ENCODE data around the gene PAPPA2. TPM values are rescaled to one million over a fixed set of nuclear protein-coding genes. Genes with fewer than 3 reads are reported as not detected.

The PAPPA2 gene
- total RNA-seq, 1 donor from 2014 or later, result under 0.01 TPM

GRCh38 chr1:176692431-176692830, 229.5 kb downstream of the PAPPA2 start:
- DNase-seq (ENCODE audit: low read depth in 2 of 2), result no peak

GRCh38 chr1:176692988-176693696, 230.2 kb downstream of the PAPPA2 start:
- DNase-seq (ENCODE audit: low read depth in 2 of 2), result no peak

- DNase-seq (ENCODE audit: low read depth in 2 of 2), result no peak
Measured at GRCh38 chr1:176693697-176694329, 230.8 kb downstream of the PAPPA2 start.

GRCh38 chr1:176694713-176695112, 231.7 kb downstream of the PAPPA2 start:
- DNase-seq (ENCODE audit: low read depth in 2 of 2), result no peak

- no peak for DNase-seq (ENCODE audit: low read depth in 2 of 2)
Measured at GRCh38 chr1:176696109-176696508, 233.1 kb downstream of the PAPPA2 start.

- no peak for DNase-seq (ENCODE audit: low read depth in 2 of 2)
Measured at GRCh38 chr1:176696689-176697088, 233.7 kb downstream of the PAPPA2 start.

GRCh38 chr1:176699821-176700220, 236.8 kb downstream of the PAPPA2 start:
- DNase-seq (ENCODE audit: low read depth in 2 of 2), result no peak

- DNase-seq (ENCODE audit: low read depth in 2 of 2), result no peak
Measured at GRCh38 chr1:176701151-176701866, 238.3 kb downstream of the PAPPA2 start.

GRCh38 chr1:176702901-176703300, 239.9 kb downstream of the PAPPA2 start:
- no peak for DNase-seq (ENCODE audit: low read depth in 2 of 2)

GRCh38 chr1:176705585-176705984, 242.6 kb downstream of the PAPPA2 start:
- DNase-seq (ENCODE audit: low read depth in 2 of 2), result no peak

GRCh38 chr1:176717066-176717750, 254.2 kb downstream of the PAPPA2 start:
- DNase-seq (ENCODE audit: low read depth in 2 of 2), result no peak

- no peak for DNase-seq (ENCODE audit: low read depth in 2 of 2)
Measured at GRCh38 chr1:176719447-176719846, 256.5 kb downstream of the PAPPA2 start.

- no peak for DNase-seq (ENCODE audit: low read depth in 2 of 2)
Measured at GRCh38 chr1:176720838-176721237, 257.9 kb downstream of the PAPPA2 start.

GRCh38 chr1:176733661-176734060, 270.7 kb downstream of the PAPPA2 start:
- no peak for DNase-seq (ENCODE audit: low read depth in 2 of 2)

- DNase-seq (ENCODE audit: low read depth in 2 of 2), result no peak
Measured at GRCh38 chr1:176735201-176735600, 272.2 kb downstream of the PAPPA2 start.

- no peak for DNase-seq (ENCODE audit: low read depth in 2 of 2)
Measured at GRCh38 chr1:176736015-176736414, 273.0 kb downstream of the PAPPA2 start.

- no peak for DNase-seq (ENCODE audit: low read depth in 2 of 2)
Measured at GRCh38 chr1:176741181-176741580, 278.2 kb downstream of the PAPPA2 start.

GRCh38 chr1:176742322-176742721, 279.3 kb downstream of the PAPPA2 start:
- DNase-seq (ENCODE audit: low read depth in 2 of 2), result no peak

- no peak for DNase-seq (ENCODE audit: low read depth in 2 of 2)
Measured at GRCh38 chr1:176744142-176744541, 281.2 kb downstream of the PAPPA2 start.

GRCh38 chr1:176745945-176746344, 283.0 kb downstream of the PAPPA2 start:
- no peak for DNase-seq (ENCODE audit: low read depth in 2 of 2)

- DNase-seq (ENCODE audit: low read depth in 2 of 2), result no peak
Measured at GRCh38 chr1:176752505-176752904, 289.5 kb downstream of the PAPPA2 start.

- no peak for DNase-seq (ENCODE audit: low read depth in 2 of 2)
Measured at GRCh38 chr1:176754676-176755075, 291.7 kb downstream of the PAPPA2 start.

Measured in dermis microvascular lymphatic vessel endothelial cell (primary cell).